Astrocyte (in vitro differentiated cells and primary cell): ENCODE measurements around the gene VASN.

Experiments used
- EZH2 ChIP-seq: IDR thresholded peaks from 2 replicates; pipeline ENCODE4 v1.6.1; 2012; ENCODE audit warnings: mild to moderate bottlenecking, low read length, inconsistent platforms; ENCODE audit not compliant: insufficient read depth
- TF ChIP-seq, protein P1 (sequence below): IDR thresholded peaks from 2 replicates; pipeline ENCODE4 v1.5.1; 2011; ENCODE audit warnings: low read depth, mild to moderate bottlenecking, inconsistent platforms, low read length, moderate library complexity; ENCODE audit not compliant: insufficient read depth

DNA sequence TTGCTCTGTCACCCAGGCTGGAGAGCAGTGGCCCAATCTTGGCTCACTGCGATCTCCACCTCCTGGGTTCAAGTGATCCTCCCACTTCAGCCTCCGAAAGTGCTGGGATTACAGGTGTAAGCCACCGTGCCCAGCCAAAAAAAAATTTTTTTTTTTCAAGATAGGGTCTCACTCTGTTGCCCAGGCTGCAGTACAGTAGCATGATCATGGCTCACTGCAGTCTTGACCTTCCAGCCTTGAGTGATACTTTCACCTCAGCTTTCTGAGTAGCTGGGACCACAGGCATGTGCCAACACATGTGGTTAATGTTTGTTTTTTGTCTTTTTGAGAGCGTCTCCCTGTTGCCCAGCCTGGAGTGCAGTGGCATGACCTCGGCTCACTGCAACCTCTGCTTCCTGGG is 18.8 kb upstream of the VASN start:
- TF ChIP-seq, protein P1, sequence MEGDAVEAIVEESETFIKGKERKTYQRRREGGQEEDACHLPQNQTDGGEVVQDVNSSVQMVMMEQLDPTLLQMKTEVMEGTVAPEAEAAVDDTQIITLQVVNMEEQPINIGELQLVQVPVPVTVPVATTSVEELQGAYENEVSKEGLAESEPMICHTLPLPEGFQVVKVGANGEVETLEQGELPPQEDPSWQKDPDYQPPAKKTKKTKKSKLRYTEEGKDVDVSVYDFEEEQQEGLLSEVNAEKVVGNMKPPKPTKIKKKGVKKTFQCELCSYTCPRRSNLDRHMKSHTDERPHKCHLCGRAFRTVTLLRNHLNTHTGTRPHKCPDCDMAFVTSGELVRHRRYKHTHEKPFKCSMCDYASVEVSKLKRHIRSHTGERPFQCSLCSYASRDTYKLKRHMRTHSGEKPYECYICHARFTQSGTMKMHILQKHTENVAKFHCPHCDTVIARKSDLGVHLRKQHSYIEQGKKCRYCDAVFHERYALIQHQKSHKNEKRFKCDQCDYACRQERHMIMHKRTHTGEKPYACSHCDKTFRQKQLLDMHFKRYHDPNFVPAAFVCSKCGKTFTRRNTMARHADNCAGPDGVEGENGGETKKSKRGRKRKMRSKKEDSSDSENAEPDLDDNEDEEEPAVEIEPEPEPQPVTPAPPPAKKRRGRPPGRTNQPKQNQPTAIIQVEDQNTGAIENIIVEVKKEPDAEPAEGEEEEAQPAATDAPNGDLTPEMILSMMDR, result no peak
- TF ChIP-seq EZH2, result no peak
